Keratinocyte (primary cell): Measurements from ENCODE around the gene ITGA7.

Source experiments
- CTCF ChIP-seq, 3 experiments: IDR thresholded peaks in 1 of 3; conservative IDR thresholded peaks in 1 of 3; optimal IDR thresholded peaks in 1 of 3; 2 replicates in 2 of 3; 3 replicates in 1 of 3; pipeline versions ENCODE3 to v1.5.1; 2011; ENCODE audit warnings: low read length in 3 of 3, mild to moderate bottlenecking in 3 of 3, moderate library complexity in 2 of 3, control low read depth in 1 of 3, inconsistent platforms in 1 of 3; ENCODE audit not compliant: insufficient read depth in 2 of 3; ENCODE audit errors: extremely low read depth in 1 of 3
- EZH2 ChIP-seq: IDR thresholded peaks from one replicate; pipeline ENCODE4 v1.6.1; 2012; ENCODE audit warnings: inconsistent platforms, mild to moderate bottlenecking, low read length, moderate library complexity

- no peak for TF ChIP-seq EZH2
- TF ChIP-seq CTCF (optimal IDR thresholded peaks at IDR 0.05 in 1 of 3, IDR thresholded peaks at IDR 0.05 in 1 of 3, conservative IDR thresholded peaks at IDR 0.05 in 1 of 3; ENCODE audit: extremely low read depth in 1 of 3, insufficient read depth in 2 of 3, low read length in 3 of 3): no peak
Observed at GRCh38 chr12:55658635-55659391, 48.9 kb downstream of the ITGA7 start.
